ENCODE results near the gene CAVIN1. TPM values are rescaled to one million over a fixed set of nuclear protein-coding genes. Genes with fewer than 3 reads are reported as not detected.
"Not testable (repeated sequence)": the region's sequence is repeated elsewhere in the genome, so short reads cannot be mapped to it uniquely, and the experiment has no call there.

The CAVIN1 gene
- total RNA-seq, 4 donors from 2014 or later = 615 to 1,266 (median 897) TPM

DNA sequence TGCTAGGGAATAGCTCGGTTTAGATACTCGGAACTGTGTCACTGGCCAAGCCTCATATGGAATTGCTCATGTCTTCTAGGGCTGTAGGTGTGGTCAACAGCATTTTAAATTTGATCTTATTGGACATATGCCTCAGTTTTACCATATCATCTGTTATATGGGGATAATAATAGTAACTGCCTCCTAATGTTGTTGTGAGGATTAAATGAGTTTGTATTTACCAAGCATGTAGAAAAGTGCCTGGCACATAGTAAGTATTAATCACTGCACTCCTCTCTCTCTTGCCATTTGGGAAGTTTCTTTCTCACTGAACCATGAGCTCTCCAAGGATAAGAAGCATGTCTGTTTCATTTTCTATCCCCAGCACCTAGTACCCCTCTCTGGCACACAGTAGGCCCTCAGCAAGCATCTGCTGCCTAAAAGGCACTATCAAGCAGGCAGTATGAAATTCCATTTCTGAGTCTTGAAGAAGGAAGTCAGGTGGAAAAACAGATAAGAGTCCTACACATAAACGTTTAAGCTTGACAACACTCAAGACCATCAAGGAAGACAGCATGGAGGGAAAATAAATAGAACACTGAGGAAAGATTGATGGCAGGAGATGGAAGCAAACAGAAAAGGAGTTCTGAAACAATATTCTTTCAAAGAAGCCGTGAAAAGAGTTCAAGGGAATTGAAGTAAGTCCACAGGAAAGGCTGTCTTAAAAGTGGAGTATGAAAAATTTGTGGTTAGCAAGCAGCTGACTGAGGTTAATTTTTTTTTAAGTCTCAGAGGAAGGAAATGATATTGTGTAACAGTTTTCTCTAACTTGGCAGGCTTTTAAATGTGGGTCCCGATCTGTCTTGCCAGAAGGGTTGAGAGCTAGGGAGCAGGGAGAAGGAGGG, 33.4 kb upstream of the CAVIN1 start:
- WGBS, 2 donors (ENCODE audit: low coverage in 1 of 2) = 43 to 47% methylated on average over 2 to 5 of the region's 5 CpGs
- no peak for TF ChIP-seq POLR2A (IDR thresholded peaks at IDR 0.05)
- Histone ChIP-seq H3K9me3 (no peaks in the 10 kb centered on the region), H3K4me1 (peaks cover 8 to 33% (median 9%) of the 10 kb centered on the region in 3 donors), H3K27ac (peak overlapping the region; percentile 31 to 99 (median 80)), H3K4me3 (no peak overlapping the region), H3K27me3 (no peaks in the 10 kb centered on the region), H3K36me3 (peaks cover 0 to 5% of the 10 kb centered on the region in 2 donors)
- ATAC-seq = no peak

DNA sequence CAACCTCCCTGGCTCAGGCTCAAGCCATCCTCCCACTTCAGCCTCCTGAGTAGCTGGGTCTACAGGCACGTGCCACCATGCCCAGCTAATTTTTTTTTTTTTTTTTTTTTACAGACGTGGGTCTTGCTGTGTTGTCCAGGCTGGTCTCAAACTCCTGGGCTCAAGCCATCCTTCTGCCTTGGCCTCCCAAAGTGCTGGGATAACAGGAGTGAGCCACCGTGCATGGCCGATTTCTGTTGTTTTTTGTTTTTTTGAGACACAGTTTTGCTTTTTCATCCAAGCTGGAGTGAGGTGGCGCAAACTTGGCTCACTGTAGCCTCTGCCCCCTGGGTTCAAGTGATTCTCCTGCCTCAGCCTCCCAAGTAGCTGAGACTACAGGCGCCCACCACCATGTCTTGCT, 31.9 kb upstream of the CAVIN1 start:
- H3K4me3 ChIP-seq, H3K27ac ChIP-seq, H3K36me3 ChIP-seq, ATAC-seq, H3K9me3 ChIP-seq, H3K27me3 ChIP-seq: not testable (repeated sequence)
- H3K4me1 ChIP-seq = peaks cover 0 to 19% (median 0%) of the 10 kb centered on the region in 3 donors
- 87 to 92% methylated on average over 2 to 4 of the region's 6 CpGs for WGBS, 2 donors (ENCODE audit: low coverage in 1 of 2)

DNA sequence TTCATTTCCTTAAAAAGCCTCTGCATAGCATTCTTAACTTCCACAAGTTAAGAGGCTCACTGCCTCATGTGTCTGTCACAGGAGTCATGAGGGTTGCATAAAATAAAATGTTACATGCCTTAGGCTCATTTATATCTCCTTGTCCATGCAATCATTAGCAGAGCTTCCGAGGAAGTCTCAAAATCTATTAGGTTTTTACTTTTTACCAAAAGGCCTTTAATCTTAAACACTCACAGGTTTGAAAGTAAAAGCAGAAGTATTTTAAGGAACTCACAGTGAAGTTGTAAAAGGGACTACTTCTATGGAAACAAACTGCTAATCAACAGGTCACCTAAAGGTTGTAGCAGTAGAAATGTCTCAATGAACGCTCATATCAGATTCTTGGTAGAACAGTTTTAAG, 30.4 kb upstream of the CAVIN1 start:
- no peaks in the 10 kb centered on the region for H3K36me3 ChIP-seq
- TF ChIP-seq POLR2A (IDR thresholded peaks at IDR 0.05) (no peak), POLR2AphosphoS5 (IDR thresholded peaks at IDR 0.05) (no peak), EP300 (IDR thresholded peaks at IDR 0.05) (no peak)
- TF ChIP-seq, protein P1, sequence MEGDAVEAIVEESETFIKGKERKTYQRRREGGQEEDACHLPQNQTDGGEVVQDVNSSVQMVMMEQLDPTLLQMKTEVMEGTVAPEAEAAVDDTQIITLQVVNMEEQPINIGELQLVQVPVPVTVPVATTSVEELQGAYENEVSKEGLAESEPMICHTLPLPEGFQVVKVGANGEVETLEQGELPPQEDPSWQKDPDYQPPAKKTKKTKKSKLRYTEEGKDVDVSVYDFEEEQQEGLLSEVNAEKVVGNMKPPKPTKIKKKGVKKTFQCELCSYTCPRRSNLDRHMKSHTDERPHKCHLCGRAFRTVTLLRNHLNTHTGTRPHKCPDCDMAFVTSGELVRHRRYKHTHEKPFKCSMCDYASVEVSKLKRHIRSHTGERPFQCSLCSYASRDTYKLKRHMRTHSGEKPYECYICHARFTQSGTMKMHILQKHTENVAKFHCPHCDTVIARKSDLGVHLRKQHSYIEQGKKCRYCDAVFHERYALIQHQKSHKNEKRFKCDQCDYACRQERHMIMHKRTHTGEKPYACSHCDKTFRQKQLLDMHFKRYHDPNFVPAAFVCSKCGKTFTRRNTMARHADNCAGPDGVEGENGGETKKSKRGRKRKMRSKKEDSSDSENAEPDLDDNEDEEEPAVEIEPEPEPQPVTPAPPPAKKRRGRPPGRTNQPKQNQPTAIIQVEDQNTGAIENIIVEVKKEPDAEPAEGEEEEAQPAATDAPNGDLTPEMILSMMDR (IDR thresholded peaks at IDR 0.05) = no peak
- WGBS, 2 donors (ENCODE audit: low coverage in 1 of 2) = 53 to 66% methylated on average over 2 of the region's 2 CpGs

DNA sequence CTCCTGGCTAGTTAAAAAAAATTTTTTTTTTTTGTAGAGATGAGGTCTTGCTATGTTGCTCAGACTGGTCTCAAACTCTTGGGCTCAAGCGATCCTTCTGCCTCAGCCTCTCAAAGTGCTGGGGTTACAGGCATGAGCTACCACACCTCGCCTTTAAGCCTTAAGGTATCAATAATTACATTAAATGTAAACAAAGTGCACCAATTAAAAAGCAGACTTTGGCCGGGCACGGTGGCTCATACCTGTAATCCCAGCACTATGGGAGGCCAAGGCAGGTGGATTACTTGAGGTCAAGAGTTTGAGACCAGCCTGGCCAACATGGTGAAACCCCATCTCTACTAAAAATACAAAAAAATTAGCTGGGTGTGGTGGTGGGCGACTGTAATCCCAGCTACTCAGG, 28.2 kb upstream of the CAVIN1 start:
- not testable (repeated sequence) for H3K9me3 ChIP-seq, H3K36me3 ChIP-seq, H3K4me3 ChIP-seq, H3K27me3 ChIP-seq, H3K27ac ChIP-seq, ATAC-seq, H3K4me1 ChIP-seq
- 58 to 94% methylated on average over 2 to 4 of the region's 5 CpGs for WGBS, 2 donors (ENCODE audit: low coverage in 1 of 2)

More for the DNA sequence above, 30.4 kb upstream of the CAVIN1 start:
- no peak for ATAC-seq
- Histone ChIP-seq H3K27ac (no peak overlapping the region), H3K27me3 (no peaks in the 10 kb centered on the region), H3K9me3 (no peaks in the 10 kb centered on the region), H3K4me1 (peaks cover 0 to 16% (median 0%) of the 10 kb centered on the region in 3 donors), H3K4me3 (no peak overlapping the region)

DNA sequence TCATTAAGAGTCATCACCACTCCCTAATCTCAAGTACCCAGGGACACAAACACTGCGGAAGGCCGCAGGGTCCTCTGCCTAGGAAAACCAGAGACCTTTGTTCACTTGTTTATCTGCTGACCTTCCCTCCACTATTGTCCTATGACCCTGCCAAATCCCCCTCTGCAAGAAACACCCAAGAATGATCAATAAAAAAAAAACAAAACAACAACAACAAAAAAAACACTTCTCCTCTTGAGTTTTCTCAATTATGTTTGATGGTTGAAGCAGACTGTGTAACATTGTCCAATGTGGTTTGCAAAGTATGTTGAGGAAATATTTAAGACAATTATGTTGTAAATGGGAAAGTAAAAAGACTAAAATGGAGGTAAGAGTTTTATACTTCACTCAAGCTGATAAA, 26.8 kb upstream of the CAVIN1 start:
- not testable (repeated sequence) for H3K4me3 ChIP-seq, H3K36me3 ChIP-seq, H3K27ac ChIP-seq, H3K9me3 ChIP-seq, ATAC-seq, H3K4me1 ChIP-seq, H3K27me3 ChIP-seq
- no CpG with 5 or more reads among the region's 2 CpGs for WGBS, 2 donors (ENCODE audit: low coverage in 1 of 2)

DNA sequence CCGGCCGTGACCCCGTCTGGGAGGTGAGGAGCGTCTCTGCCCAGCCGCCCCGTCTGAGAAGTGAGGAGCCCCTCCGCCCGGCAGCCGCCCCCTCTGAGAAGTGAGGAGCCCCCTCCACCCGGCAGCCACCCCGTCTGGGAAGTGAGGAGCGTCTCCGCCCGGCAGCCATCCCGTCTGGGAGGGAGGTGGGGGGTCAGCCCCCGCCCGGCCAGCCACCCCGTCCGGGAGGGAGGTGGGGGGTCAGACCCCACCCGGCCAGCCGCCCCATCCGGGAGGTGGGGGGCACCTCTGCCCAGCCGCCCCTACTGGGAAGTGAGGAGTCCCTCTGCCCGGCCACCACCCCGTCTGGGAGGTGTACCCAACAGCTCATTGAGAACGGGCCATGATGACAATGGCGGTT, 26.1 kb upstream of the CAVIN1 start:
- H3K4me1 ChIP-seq, H3K9me3 ChIP-seq, ATAC-seq, H3K36me3 ChIP-seq, H3K4me3 ChIP-seq, H3K27me3 ChIP-seq, H3K27ac ChIP-seq: not testable (repeated sequence)
- 93% methylated on average over 6 of the region's 27 CpGs; no CpG with 5 or more reads in 1 of the 2 donors for WGBS, 2 donors (ENCODE audit: low coverage in 1 of 2)

DNA sequence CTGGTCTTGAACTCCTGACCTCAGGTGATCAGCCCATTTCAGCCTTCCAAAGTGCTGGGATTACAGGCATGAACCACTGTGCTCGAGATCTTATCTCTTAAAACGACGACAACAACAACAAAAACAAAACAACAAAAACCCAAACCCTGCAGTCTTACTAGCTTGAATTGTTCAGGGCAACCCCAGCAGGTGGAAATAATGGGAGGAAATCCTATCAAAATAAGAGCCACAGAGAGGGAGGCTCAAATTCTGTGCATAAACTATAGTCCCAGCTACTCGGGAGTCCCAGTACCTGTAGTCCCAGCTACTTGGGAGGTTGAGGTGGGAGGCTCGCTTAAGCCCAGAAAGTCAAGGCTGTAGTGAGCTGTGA, 19.1 kb upstream of the CAVIN1 start:
- no peak for ATAC-seq
- no peaks in the 10 kb centered on the region for H3K27me3 ChIP-seq
- no peak for TF ChIP-seq EP300 (IDR thresholded peaks at IDR 0.05)
- no peak for TF ChIP-seq POLR2AphosphoS5 (IDR thresholded peaks at IDR 0.05)
- TF ChIP-seq, protein P1 (IDR thresholded peaks at IDR 0.05) = no peak
- TF ChIP-seq POLR2A (IDR thresholded peaks at IDR 0.05) = no peak
- H3K36me3 ChIP-seq = no peaks in the 10 kb centered on the region
- H3K4me3 ChIP-seq = no peak overlapping the region
- 56 to 67% methylated on average over 3 to 5 of the region's 5 CpGs for WGBS, 2 donors (ENCODE audit: low coverage in 1 of 2)
- H3K27ac ChIP-seq = no peak overlapping the region
- no peaks in the 10 kb centered on the region for H3K4me1 ChIP-seq
- H3K9me3 ChIP-seq = no peaks in the 10 kb centered on the region
